ENCODE measurements around the gene TLR6.

TLR6 gene

DNA sequence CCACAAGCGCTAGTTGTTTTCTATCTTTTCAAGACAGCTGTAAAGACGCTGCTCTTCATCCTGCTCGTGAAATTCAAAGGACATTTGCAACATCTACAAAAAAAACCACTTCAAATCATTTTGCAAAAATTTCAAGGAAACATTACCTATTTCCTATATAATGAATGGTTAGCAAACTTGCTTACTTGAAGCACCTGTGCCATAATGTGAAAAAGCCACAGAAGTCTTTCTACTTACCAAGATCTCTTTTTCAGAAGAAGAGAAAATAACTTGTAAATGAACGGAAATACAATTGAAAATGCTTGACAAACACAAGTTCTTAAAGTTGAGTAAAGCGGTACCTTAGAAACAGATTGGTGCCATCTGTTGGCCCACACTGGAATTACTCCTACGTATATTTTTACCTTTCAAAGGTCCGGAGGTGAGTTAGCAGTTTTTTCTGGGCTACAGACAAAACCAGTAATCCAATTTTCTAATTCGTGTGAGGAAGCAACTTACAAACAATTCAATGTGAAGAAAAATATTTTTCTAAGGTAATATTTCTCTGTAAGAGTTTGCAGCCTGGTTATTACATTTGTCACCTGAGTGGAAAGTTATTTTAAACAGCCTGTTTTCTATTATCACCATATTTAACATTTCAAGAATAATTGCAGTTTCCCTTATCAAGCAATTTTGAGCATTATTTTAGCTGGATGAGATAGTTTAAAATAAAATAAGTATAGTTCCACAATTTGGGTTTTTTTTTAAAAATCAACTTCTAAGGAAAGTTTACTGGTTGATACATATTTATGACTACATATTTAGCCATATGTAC is at the start of gene TLR6:
TLR6 (minus strand) TSS at position 294 of the 814 bp plus-strand sequence. CDS start 27,344 bp downstream, outside the sequence.
- DNase-seq, result peak; percentile 40 to 53

- DNase-seq, result no peak
Observed at GRCh38 chr4:38905652-38906385, 49.2 kb upstream of the TLR6 start.

DNA sequence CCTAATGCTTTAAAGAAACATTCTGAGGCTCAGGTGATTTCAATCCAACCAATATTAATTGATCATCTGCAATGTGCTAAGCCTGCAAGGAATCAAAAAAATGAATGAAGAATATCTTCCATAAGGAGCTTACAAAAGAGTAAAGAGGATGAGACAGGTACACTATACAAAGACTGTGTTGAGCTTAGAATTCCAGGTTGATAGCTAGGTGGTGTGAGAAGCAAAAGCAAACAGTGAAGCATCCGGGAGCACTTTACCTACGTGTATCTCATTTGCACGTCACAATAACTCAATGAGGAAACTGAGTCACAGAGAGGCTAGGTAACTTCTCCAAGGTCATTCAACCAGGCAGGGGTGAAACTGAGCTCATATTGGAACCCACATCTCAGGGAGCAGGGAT is 48.1 kb upstream of the TLR6 start:
- no peak for DNase-seq

DNA sequence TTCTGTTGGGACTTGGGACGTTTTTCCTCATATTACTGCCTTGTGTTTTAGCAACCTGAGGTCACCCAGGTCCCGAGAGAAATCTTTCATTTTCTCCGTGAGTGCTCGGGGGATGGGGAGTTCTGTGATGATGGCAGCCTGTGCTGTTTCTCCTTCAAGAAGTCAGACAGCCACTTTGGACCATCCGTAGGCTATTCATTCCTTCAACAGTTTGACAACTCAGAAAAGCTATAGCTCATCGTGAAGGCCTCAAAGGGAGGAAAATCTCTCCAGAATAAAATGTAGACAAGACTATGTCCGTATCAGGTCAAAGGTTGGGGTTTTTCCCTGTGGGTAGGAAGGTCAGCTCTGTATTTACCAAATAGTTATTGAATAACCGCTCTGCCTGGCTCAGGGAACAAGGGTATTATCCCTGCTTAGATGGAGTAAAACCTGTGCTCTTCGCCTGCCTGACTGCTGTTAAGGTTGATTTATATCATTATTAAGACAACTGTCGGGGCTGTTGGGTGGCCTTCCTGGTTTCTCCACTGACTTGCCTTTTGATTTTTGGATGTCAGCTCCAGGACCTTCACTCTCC is 47.6 kb upstream of the TLR6 start:
- DNase-seq, result no peak

- no peak for DNase-seq
Observed at GRCh38 chr4:38902695-38903094, 46.1 kb upstream of the TLR6 start.

GRCh38 chr4:38902221-38902620 is 45.6 kb upstream of the TLR6 start:
- DNase-seq, result no peak

DNA sequence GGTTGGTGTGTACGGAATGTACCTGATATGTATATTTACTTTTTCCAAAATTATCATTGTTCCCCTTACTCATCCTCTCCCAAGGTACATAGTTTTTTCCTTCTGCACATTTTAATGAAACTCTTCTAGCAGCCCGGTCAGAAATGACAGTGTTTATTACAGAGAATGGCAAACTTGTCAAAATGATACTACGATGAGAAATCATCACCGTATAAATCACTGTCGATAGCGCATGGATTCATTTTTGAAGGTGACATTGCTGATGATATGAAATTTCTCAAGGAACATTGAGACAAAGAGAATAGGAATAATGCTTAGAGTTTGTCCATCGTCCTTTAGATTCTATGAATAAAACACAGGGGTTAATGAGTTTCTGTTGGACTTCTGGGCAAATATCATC is 41.6 kb upstream of the TLR6 start:
- DNase-seq, result no peak

DNA sequence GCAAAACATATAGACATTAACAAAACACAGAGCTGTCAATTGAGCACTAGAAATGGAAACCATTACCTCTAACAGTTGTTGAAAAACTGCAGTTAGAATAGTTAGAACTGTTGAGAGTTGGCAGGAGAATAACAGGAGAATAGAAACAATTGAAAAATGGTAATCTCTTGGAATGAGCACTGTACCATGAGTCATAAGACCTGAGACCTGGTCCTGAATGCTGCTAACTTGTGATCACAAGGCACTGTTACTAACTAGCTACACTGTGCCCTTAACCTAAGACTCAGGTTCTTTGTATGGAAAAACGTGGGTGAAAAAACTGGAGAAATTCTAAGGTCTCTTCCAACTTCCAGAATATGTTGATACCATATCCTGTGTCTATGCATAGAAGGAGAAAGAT is 40.3 kb upstream of the TLR6 start:
- no peak for DNase-seq

DNA sequence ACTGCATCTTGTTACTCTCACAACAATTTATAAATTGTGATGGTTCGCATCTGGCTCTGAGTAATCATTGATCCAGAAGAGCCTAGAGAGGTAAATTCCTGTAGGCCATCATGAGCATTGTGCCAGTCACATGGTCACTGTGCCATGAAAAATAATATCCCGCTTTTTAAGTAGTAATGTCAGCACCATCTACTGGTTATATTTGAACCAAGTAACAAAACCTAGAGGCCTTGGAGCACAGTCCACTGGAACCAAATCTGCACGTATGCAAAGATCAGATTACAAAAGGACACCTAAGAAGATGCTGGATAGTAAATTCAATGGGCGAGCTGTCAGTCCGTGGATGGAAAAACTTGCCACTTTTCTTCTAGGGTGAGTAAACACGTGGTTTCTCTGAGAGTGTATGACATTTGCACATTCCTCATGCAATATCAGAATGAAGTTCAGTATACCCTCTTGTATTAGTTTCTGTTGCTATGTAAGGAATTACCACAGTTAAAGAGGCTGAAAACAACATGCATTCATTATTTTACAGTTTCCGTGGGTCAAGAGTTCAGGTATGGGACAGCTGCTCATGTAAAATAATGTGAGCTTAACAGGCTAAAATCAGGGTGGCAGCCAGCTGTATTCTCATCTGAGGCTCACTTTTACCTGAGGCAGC is 37.8 kb upstream of the TLR6 start:
- DNase-seq, result no peak

- DNase-seq, result no peak
Observed at GRCh38 chr4:38891051-38891983, 34.7 kb upstream of the TLR6 start.

DNA sequence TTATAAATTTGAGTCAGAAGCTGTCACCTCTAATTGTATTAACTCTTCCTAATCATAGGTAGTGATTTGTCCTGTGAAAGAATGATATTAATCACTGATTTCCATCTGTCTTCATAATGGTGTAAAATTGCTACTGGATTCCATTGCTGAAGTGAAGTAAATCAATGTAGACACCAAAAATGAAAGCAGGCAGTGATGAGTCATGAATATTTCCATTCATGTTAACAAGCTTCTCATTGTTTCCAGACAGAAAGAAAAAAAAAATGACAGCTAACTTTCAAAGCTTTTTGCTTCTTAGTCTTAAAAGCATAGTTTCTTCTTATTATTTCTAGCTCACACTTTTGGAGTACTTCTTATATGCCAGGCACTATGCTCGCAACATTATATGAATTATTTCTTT is 32.5 kb upstream of the TLR6 start:
- DNase-seq, result no peak

DNA sequence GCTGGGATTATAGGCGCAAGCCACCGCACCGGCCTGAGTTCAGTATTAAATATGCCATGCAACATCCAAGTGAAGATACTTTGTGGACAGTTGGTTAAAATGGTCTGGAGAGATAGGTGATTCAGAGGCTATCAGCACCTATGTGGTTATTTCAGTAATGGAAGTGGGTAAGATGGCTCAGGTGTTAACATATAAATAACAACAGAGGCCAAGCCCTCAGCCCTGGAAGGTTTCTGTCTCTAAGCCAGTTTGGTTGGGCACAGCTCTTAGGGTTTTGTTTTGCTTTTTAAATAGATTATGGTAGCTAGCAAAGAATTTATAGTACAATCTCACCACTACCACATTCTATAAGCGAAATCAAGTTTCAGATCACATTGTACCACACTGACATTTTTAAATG is 27.6 kb upstream of the TLR6 start:
- no peak for DNase-seq

GRCh38 chr4:38876636-38877035 is 20.0 kb upstream of the TLR6 start:
- no peak for DNase-seq

DNA sequence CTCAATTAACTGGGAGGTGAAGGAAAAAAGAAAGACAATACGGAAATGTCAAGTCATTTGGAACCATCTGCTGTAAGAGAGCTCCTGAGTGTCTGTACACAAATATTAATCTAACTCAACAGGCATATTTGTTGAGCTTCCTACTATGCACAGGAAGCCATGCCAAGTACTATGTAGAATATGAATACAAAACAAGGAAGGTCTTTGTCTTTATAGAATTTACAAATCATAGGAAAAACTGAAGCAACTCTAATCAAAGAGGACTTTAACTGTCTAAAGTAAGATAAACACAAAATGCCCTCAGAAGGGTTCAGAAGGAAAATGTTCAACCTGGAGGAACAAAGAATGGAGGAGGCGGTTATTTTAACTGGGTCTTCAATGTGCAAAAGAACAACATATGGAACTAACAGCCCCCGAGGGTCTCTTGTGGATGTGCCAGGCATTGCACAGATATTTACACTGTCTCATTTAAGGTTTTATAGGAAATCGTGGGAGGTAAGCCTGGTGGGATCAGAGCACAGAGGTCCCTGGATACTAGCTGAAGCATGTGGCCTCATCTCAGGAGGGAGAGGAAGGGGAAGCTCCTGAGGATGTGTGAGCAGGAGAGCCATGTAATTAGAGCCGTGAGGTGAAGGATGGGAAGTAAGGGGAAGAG is 16.8 kb upstream of the TLR6 start:
- no peak for DNase-seq

DNA sequence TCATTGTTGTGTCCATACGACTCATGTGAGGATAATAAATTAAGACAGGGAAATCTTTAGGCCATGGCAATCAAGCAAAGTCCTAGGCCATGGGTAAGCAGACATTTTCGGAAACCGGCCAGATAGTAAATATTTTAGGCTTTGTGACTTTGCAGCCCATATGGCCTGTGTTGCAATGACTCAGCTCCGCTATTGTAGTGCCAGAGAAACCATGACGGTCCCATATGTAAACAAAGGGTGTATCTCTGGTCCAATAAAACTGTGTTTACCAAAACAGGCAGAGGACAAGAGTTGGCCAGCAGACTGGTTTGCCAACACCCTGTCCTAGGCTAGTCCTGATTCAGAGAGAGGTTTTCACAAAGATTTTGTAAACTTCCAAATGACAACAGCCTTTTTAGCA is 16.0 kb upstream of the TLR6 start:
- no peak for DNase-seq

GRCh38 chr4:38871593-38871992 is 15.0 kb upstream of the TLR6 start:
- DNase-seq, result no peak

- DNase-seq, result no peak
Observed at GRCh38 chr4:38870098-38870808, 13.6 kb upstream of the TLR6 start.

- no peak for DNase-seq
Observed at GRCh38 chr4:38869511-38869910, 12.9 kb upstream of the TLR6 start.

GRCh38 chr4:38868059-38868960 is 11.7 kb upstream of the TLR6 start:
- DNase-seq, result no peak

- peak in 1 of 2 experiments; percentile 24 for DNase-seq
Observed at GRCh38 chr4:38867478-38868058, 11.0 kb upstream of the TLR6 start, which contains the start of gene FAM114A1. Gene FAM114A1 (plus strand): TSS chr4:38867806. CDS start chr4:38878079, 10,273 bp downstream.

Measured in stimulated activated CD4-positive, alpha-beta T cell treated with anti-CD3 and anti-CD28 coated beads, Interleukin-4, amount 100 ng/mL, for 4 hours (primary cell).